ENCODE measurements around the gene RMRP. TPM values are rescaled to one million over a fixed set of nuclear protein-coding genes. Genes with fewer than 3 reads are reported as not detected.

The RMRP gene
- total RNA-seq, 4 donors from 2014 or later, result 115 to 715 (median 367) TPM

DNA sequence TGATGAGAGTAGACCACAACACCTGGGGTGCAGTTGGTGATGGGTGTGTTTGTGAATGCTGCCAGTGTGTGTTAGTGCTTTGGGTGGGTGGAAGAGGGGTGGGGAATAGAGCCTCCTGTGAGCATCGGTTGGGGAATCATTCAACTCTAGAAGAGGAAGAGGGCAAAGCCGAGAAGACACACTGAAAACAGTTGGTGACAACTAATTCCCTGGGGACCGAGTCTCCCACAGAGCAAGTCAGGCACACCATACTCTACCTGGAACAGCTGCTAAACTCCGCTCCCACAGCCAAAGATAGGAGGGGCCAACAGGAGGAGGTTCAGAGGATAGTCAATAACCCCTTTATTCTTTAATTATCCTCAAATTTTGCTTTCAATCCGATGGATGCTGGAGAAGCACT lies 8.7 kb upstream of the RMRP start:
- Histone ChIP-seq H3K27me3 (no peaks in the 10 kb centered on the region), H3K27ac (no peak overlapping the region), H3K4me1 (peaks cover 4 to 13% of the 10 kb centered on the region in 2 donors), H3K36me3 (no peaks in the 10 kb centered on the region), H3K9me3 (no peaks in the 10 kb centered on the region), H3K4me3 (no peak overlapping the region)
- DNase-seq (no peak), ATAC-seq (no peak)
- in situ Hi-C loops (cut with MboI; ENCODE audit: low sequenced_read_pairs in 4 of 4) (loop anchor here in 2 of 4 donors (10.0 to 25.0 kb wide), 2 partner anchors 58 to 104 kb away; a partner anchor contains a TSS), intact Hi-C loops (cut with DNase I; ENCODE audit: low total_unique reads) (no loop called here)
- TF ChIP-seq CTCF (IDR thresholded peaks at IDR 0.05 in 4 of 5, conservative IDR thresholded peaks at IDR 0.05 in 1 of 5) (no peak), POLR2A (IDR thresholded peaks at IDR 0.05) (no peak)

GRCh38 chr9:35666045-35666444 lies 8.2 kb upstream of the RMRP start:
- H3K27ac ChIP-seq, result no peak overlapping the region
- in situ Hi-C loops (cut with MboI; ENCODE audit: low sequenced_read_pairs in 4 of 4), result loop anchor here in 2 of 4 donors (10.0 to 25.0 kb wide), 2 partner anchors 59 to 104 kb away; a partner anchor contains a TSS
- intact Hi-C loops (cut with DNase I; ENCODE audit: low total_unique reads), result no loop called here

GRCh38 chr9:35665471-35665818 lies 7.6 kb upstream of the RMRP start:
- Histone ChIP-seq H3K4me3 (peak overlapping the region; percentile 46 to 70 (median 60)), H3K36me3 (peaks cover 0 to 5% of the 10 kb centered on the region in 2 donors), H3K4me1 (peaks cover 10 to 24% of the 10 kb centered on the region in 2 donors), H3K27ac (peak overlapping the region; percentile 59 to 65 (median 62)), H3K27me3 (no peaks in the 10 kb centered on the region), H3K9me3 (no peaks in the 10 kb centered on the region)
- ATAC-seq, result no peak
- no peak for TF ChIP-seq CTCF (IDR thresholded peaks at IDR 0.05 in 4 of 5, conservative IDR thresholded peaks at IDR 0.05 in 1 of 5)
- TF ChIP-seq POLR2A (IDR thresholded peaks at IDR 0.05), result no peak
- intact Hi-C loops (cut with DNase I; ENCODE audit: low total_unique reads), result no loop called here
- in situ Hi-C loops (cut with MboI; ENCODE audit: low sequenced_read_pairs in 4 of 4), result loop anchor here in 2 of 4 donors (10.0 to 25.0 kb wide), 2 partner anchors 59 to 103 kb away; a partner anchor contains a TSS
- no peak for DNase-seq

More at GRCh38 chr9:35666045-35666444, 8.2 kb upstream of the RMRP start:
- Histone ChIP-seq H3K4me3 (no peak overlapping the region), H3K36me3 (no peaks in the 10 kb centered on the region), H3K4me1 (peaks cover 4 to 18% of the 10 kb centered on the region in 2 donors), H3K9me3 (no peaks in the 10 kb centered on the region), H3K27me3 (no peaks in the 10 kb centered on the region)
- DNase-seq (no peak), ATAC-seq (no peak)
- TF ChIP-seq CTCF (IDR thresholded peaks at IDR 0.05 in 4 of 5, conservative IDR thresholded peaks at IDR 0.05 in 1 of 5), result no peak
- TF ChIP-seq POLR2A (IDR thresholded peaks at IDR 0.05), result no peak

- H3K4me1 ChIP-seq, result peaks cover 16 to 29% of the 10 kb centered on the region in 2 donors
- intact Hi-C loops (cut with DNase I; ENCODE audit: low total_unique reads), result no loop called here
These were observed 7.0 kb upstream of the RMRP start, which contains the start of gene ARHGEF39 for GRCh38 chr9:35664531-35665470. Gene ARHGEF39 (minus strand): TSS chr9:35665195. CDS start chr9:35665169, 26 bp downstream.

More at GRCh38 chr9:35664531-35665470, 7.0 kb upstream of the RMRP start, which contains the start of gene ARHGEF39:
- no peaks in the 10 kb centered on the region for H3K27me3 ChIP-seq
- H3K36me3 ChIP-seq, result peaks cover 0 to 12% of the 10 kb centered on the region in 2 donors
- TF ChIP-seq POLR2A (IDR thresholded peaks at IDR 0.05) (peak; percentile 15 to 43), CTCF (IDR thresholded peaks at IDR 0.05 in 4 of 5, conservative IDR thresholded peaks at IDR 0.05 in 1 of 5) (no peak)
- in situ Hi-C loops (cut with MboI; ENCODE audit: low sequenced_read_pairs in 4 of 4), result loop anchor here in 2 of 4 donors (10.0 to 25.0 kb wide), 2 partner anchors 60 to 102 kb away; a partner anchor contains a TSS
- DNase-seq, result peak; percentile 47 to 80
- peak; percentile 64 to 73 for ATAC-seq
- H3K9me3 ChIP-seq, result no peaks in the 10 kb centered on the region
- H3K27ac ChIP-seq, result peak within 1 kb of the TSS; percentile 59 to 65 (median 62)
- peak within 1 kb of the TSS; percentile 46 to 70 (median 60) for H3K4me3 ChIP-seq
